ENCODE measurements around the gene IFIH1.

The IFIH1 gene

DNA sequence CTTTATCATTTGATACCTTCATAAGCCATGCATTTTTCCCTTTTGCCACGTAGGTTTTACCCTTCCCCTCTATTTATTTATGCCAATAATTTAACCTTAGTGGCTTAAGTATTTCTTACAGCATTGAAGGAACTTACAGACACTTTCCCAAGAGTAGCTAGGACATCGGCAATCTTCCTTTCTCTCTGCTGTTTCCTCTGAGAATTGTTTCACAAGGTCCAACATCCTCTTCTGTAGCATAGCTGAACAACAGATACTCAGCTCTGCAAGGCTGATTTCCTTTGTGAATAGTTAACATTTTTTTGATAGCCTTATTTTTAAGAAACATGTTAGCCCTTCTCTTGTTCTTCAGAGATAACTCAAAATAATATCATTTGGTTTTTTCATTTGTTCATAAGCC lies 24.4 kb upstream of the IFIH1 start:
- no peaks in the 10 kb centered on the region for H3K9me3 ChIP-seq
- intact Hi-C loops (cut with DNase I; ENCODE audit: low total_unique reads) = no loop called here

DNA sequence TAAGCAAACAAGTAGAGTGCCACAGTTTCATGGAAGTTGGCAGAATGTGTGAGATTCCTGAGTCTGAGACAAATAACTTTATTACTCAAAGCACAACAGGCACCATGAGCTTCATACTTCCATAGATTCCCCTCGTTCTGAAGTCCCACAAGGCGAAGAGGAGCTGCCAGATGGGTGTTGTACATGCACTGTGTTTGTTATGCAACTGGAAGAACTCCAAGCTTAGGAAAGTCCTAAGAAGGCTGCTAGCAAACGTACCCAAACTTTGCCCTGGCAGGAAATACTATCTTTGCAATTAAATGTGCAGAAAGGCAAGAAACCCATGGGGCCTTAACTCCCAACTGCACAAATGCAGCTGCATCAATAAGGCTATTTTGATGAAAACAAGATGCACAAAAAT lies 23.8 kb upstream of the IFIH1 start:
- H3K36me3 ChIP-seq = no peaks in the 10 kb centered on the region
- intact Hi-C loops (cut with DNase I; ENCODE audit: low total_unique reads) = no loop called here
- H3K27ac ChIP-seq = no peak overlapping the region
- H3K9me3 ChIP-seq = no peaks in the 10 kb centered on the region
- TF ChIP-seq, protein P1, sequence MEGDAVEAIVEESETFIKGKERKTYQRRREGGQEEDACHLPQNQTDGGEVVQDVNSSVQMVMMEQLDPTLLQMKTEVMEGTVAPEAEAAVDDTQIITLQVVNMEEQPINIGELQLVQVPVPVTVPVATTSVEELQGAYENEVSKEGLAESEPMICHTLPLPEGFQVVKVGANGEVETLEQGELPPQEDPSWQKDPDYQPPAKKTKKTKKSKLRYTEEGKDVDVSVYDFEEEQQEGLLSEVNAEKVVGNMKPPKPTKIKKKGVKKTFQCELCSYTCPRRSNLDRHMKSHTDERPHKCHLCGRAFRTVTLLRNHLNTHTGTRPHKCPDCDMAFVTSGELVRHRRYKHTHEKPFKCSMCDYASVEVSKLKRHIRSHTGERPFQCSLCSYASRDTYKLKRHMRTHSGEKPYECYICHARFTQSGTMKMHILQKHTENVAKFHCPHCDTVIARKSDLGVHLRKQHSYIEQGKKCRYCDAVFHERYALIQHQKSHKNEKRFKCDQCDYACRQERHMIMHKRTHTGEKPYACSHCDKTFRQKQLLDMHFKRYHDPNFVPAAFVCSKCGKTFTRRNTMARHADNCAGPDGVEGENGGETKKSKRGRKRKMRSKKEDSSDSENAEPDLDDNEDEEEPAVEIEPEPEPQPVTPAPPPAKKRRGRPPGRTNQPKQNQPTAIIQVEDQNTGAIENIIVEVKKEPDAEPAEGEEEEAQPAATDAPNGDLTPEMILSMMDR (IDR thresholded peaks at IDR 0.05) = no peak
- peaks cover 0 to 23% (median 8%) of the 10 kb centered on the region in 4 donors for H3K4me1 ChIP-seq
- DNase-seq = no peak
- no peaks in the 10 kb centered on the region for H3K27me3 ChIP-seq
- no peak overlapping the region for H3K4me3 ChIP-seq

More for the DNA sequence above, 24.4 kb upstream of the IFIH1 start:
- no peaks in the 10 kb centered on the region for H3K27me3 ChIP-seq
- peaks cover 0 to 23% (median 8%) of the 10 kb centered on the region in 4 donors for H3K4me1 ChIP-seq
- TF ChIP-seq, protein P1 (IDR thresholded peaks at IDR 0.05) = no peak
- H3K36me3 ChIP-seq = no peaks in the 10 kb centered on the region
- DNase-seq = no peak
- no peak overlapping the region for H3K27ac ChIP-seq
- H3K4me3 ChIP-seq = no peak overlapping the region

DNA sequence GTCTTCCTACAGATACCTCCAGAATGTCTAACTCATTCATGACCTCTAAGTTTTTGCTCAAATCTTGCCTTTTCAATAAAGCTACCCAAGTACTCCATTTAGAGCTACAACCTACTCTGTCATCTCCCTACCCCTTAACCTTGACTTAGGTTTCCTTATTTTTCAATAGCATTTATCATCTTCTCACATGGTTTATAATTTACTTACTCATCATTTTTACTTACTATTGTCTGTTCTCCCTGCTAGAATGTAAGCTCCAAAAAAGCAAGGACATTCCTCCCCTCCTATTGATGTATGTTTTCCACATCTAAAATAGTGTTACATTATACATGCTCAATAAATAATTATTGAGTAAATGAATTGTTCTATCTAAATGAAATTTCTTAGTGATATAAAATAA lies 22.3 kb upstream of the IFIH1 start:
- Histone ChIP-seq H3K4me3 (no peak overlapping the region), H3K27me3 (no peaks in the 10 kb centered on the region), H3K9me3 (no peaks in the 10 kb centered on the region), H3K4me1 (peaks cover 0 to 15% (median 8%) of the 10 kb centered on the region in 4 donors), H3K27ac (no peak overlapping the region), H3K36me3 (no peaks in the 10 kb centered on the region)
- no peak for DNase-seq
- TF ChIP-seq, protein P1 (IDR thresholded peaks at IDR 0.05) = no peak
- intact Hi-C loops (cut with DNase I; ENCODE audit: low total_unique reads) = no loop called here

DNA sequence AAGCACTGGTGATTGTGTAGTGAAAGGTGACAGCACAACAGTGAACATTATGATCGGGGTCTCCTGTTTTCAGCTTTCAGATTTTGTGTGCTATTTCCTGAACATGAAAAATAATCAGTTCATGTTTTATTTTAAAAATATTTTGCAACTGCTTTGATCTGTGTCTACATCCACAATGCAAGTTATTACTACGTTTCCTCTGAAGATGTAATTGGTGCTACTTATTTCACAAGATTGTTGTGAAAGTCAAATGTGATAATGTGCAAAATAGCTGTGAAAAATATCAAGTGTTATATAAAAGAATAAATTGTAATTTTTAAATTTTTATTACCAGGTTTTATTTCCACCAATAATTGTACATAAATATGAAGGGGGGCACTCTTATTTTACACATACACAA lies 19.4 kb upstream of the IFIH1 start:
- no peak for DNase-seq
- H3K36me3 ChIP-seq = no peaks in the 10 kb centered on the region
- H3K27ac ChIP-seq = no peak overlapping the region
- no peaks in the 10 kb centered on the region for H3K9me3 ChIP-seq
- H3K4me1 ChIP-seq = peaks cover 0 to 2% (median 0%) of the 10 kb centered on the region in 4 donors
- no peak overlapping the region for H3K4me3 ChIP-seq
- intact Hi-C loops (cut with DNase I; ENCODE audit: low total_unique reads) = no loop called here
- TF ChIP-seq, protein P1 (IDR thresholded peaks at IDR 0.05) = no peak
- no peaks in the 10 kb centered on the region for H3K27me3 ChIP-seq

DNA sequence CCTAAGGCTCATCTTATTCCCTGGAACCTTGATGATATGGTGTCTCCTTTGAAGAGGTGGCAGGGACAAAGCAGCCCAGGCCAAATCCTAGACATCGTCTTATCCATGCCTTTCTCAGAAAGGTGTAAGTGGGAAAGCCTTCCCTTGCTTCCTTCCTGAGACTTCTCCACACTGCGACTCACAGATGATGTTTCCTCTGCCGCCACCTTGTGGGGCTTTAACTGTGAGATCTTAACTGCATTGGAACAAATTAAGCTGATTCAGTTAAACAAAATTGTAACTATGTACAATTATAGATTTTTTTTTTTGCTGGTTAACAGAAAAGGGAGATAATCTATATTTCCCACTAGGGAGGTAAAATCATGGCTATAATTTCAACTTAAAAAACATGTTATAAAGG lies 15.5 kb upstream of the IFIH1 start:
- H3K36me3 ChIP-seq = no peaks in the 10 kb centered on the region
- H3K4me1 ChIP-seq = no peaks in the 10 kb centered on the region
- TF ChIP-seq, protein P1 (IDR thresholded peaks at IDR 0.05) = peak in 1 of 2 experiments; percentile 22
- no peak overlapping the region for H3K4me3 ChIP-seq
- H3K27ac ChIP-seq = no peak overlapping the region
- no peaks in the 10 kb centered on the region for H3K27me3 ChIP-seq
- intact Hi-C loops (cut with DNase I; ENCODE audit: low total_unique reads) = no loop called here
- H3K9me3 ChIP-seq = no peaks in the 10 kb centered on the region
- no peak for DNase-seq

DNA sequence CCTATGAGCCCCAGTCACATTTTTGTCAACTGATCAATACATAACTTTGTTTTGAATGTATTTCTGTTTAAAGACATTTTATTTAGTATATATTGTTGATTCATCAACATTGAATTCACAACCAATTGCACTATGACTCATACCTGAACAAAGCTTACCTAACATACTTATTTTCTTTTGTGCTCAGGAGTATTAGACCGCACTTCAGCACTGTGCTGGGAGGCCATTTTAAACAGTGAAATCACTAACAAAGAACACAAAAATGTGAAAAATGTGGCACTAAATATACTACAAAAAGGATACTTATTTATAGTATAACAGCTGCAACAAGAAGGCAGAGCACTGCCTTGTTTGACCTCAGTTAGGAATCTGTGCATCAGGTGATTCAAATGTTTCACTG lies 12.4 kb upstream of the IFIH1 start:
- intact Hi-C loops (cut with DNase I; ENCODE audit: low total_unique reads) = no loop called here
- no peaks in the 10 kb centered on the region for H3K4me1 ChIP-seq
- DNase-seq = no peak

More for the DNA sequence above, 12.4 kb upstream of the IFIH1 start:
- TF ChIP-seq, protein P1 (IDR thresholded peaks at IDR 0.05) = no peak
- no peaks in the 10 kb centered on the region for H3K36me3 ChIP-seq
- no peak overlapping the region for H3K4me3 ChIP-seq
- H3K9me3 ChIP-seq = no peaks in the 10 kb centered on the region
- H3K27ac ChIP-seq = no peak overlapping the region
- H3K27me3 ChIP-seq = no peaks in the 10 kb centered on the region
